ENCODE measurements around the gene BAIAP2L2. TPM values are rescaled to one million over a fixed set of nuclear protein-coding genes. Genes with fewer than 3 reads are reported as not detected.

BAIAP2L2 gene
- polyA plus RNA-seq, 1 experiment = 1.3 TPM

DNA sequence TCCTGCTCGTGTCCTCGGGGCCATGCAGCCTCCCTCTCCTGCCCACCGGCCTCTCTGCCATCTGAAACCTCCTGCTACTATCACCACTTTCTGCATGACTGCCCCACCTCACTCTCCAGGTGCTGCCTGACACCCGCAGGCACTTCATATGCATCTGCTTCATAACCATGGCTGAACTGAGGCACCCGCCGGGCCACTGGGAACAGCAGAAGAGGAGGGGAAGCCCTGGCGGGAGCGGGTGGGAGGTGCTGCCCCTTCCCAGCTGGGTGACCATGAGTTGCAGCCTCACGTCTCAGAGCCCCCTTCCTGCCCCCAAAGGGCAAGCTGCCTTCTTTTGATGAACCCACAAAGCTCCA is 75.0 kb downstream of the BAIAP2L2 start:
- H3K4me3 ChIP-seq (ENCODE audit: low read depth, low read length) = no peak overlapping the region
- TF ChIP-seq, protein P1, sequence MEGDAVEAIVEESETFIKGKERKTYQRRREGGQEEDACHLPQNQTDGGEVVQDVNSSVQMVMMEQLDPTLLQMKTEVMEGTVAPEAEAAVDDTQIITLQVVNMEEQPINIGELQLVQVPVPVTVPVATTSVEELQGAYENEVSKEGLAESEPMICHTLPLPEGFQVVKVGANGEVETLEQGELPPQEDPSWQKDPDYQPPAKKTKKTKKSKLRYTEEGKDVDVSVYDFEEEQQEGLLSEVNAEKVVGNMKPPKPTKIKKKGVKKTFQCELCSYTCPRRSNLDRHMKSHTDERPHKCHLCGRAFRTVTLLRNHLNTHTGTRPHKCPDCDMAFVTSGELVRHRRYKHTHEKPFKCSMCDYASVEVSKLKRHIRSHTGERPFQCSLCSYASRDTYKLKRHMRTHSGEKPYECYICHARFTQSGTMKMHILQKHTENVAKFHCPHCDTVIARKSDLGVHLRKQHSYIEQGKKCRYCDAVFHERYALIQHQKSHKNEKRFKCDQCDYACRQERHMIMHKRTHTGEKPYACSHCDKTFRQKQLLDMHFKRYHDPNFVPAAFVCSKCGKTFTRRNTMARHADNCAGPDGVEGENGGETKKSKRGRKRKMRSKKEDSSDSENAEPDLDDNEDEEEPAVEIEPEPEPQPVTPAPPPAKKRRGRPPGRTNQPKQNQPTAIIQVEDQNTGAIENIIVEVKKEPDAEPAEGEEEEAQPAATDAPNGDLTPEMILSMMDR (IDR thresholded peaks at IDR 0.05; ENCODE audit: insufficient read depth, low read depth, low read length) = no peak
- H3K27me3 ChIP-seq (ENCODE audit: control insufficient read depth, insufficient read depth, low read length) = no peaks in the 10 kb centered on the region; the same call in 1 of the 2 replicates
- no peak for DNase-seq (ENCODE audit: low read depth)
- no peaks in the 10 kb centered on the region for H3K36me3 ChIP-seq (ENCODE audit: control insufficient read depth, insufficient read depth, low read length)
- POLR2A ChIA-PET = no interaction called here
- CTCF ChIA-PET = interaction anchor here (2.0 kb wide), 1 partner anchor 17 kb away, joined by 19 read pairs; no protein-coding TSS in a partner anchor

Other genes starting within 250 kb of the BAIAP2L2 start
- 16.6 and 26.5 TPM in 2 replicates for gene MICALL1, start 204.4 kb downstream of the BAIAP2L2 start, polyA plus RNA-seq (2011; rRNA removed)
- gene C22orf23, start 157.1 kb downstream of the BAIAP2L2 start, polyA plus RNA-seq (2011; rRNA removed) = 0.38 and 0.42 TPM in 2 replicates
- 86.2 and 92.1 TPM in 2 replicates for gene POLR2F, start 157.0 kb downstream of the BAIAP2L2 start, polyA plus RNA-seq (2011; rRNA removed)
- not detected in 2 replicates for gene SOX10, start 126.1 kb downstream of the BAIAP2L2 start, polyA plus RNA-seq (2011; rRNA removed)
- 27.9 and 32.4 TPM in 2 replicates for gene PICK1, start 53.3 kb downstream of the BAIAP2L2 start, polyA plus RNA-seq (2011; rRNA removed)
- gene SLC16A8, start 26.5 kb downstream of the BAIAP2L2 start, polyA plus RNA-seq (2011; rRNA removed) = 0.10 and 0.17 TPM in 2 replicates
- gene PLA2G6, start 71.1 kb upstream of the BAIAP2L2 start, polyA plus RNA-seq (2011; rRNA removed) = 10.1 and 14.9 TPM in 2 replicates
- gene MAFF, start 91.3 kb upstream of the BAIAP2L2 start, polyA plus RNA-seq (2011; rRNA removed) = 14.1 and 14.8 TPM in 2 replicates
- gene TMEM184B, start 162.3 kb upstream of the BAIAP2L2 start, polyA plus RNA-seq (2011; rRNA removed) = 26.5 and 75.5 TPM in 2 replicates
- 120 and 183 TPM in 2 replicates for gene CSNK1E, start 206.7 kb upstream of the BAIAP2L2 start, polyA plus RNA-seq (2011; rRNA removed)

All from BJ (cell line).